ENCODE results near the gene ANKRD63. TPM values are rescaled to one million over a fixed set of nuclear protein-coding genes. Genes with fewer than 3 reads are reported as not detected.

ANKRD63 gene
- 0.17 TPM for total RNA-seq (2013)
- polyA plus RNA-seq: not detected
- 0.16 and 0.42 TPM in 2 replicates for polyA minus RNA-seq
- total RNA-seq: 0 to 0.45 (median 0.06) reads per million in 11 experiments

GRCh38 chr15:40282869-40283614 lies at the start of gene ANKRD63:
Gene ANKRD63, minus strand, starts transcription at chr15:40283064. Its CDS starts 478 bp downstream, at chr15:40282586.
- peaks cover 49% of the 10 kb centered on the region for H3K4me1 Mint-ChIP-seq
- no peak within 1 kb of the TSS for H3K27ac Mint-ChIP-seq
- H3K27me3 Mint-ChIP-seq (ENCODE audit: low read depth in 3 of 3): peaks cover 34 to 59% (median 38%) of the 10 kb centered on the region in 3 donors
- peak within 1 kb of the TSS; percentile 27 to 82 (median 49) for H3K4me3 ChIP-seq (replicated peaks in 1 of 3; ENCODE audit: low read depth in 2 of 3, low read length in 3 of 3)
- H3K4me2 ChIP-seq (replicated peaks; ENCODE audit: extremely low read depth, low read length, poor library complexity, severe bottlenecking): peak within 1 kb of the TSS; percentile 97
- peaks cover 49% of the 10 kb centered on the region for H4K20me1 ChIP-seq (ENCODE audit: insufficient read depth, low read length)
- peaks cover 9 to 33% of the 10 kb centered on the region in 2 donors for H3K27me3 ChIP-seq (ENCODE audit: control insufficient read depth in 2 of 2, insufficient read depth in 2 of 2, low read length in 2 of 2)
- peak within 1 kb of the TSS; percentile 73 to 84 for H3K4me3 Mint-ChIP-seq
- H3K36me3 Mint-ChIP-seq: peaks cover 25 to 42% of the 10 kb centered on the region in 2 donors
- intact Hi-C loops (cut with micrococcal nuclease): loop anchor here in 1 of 2 donors (5.0 kb wide), 1 partner anchor 54 kb away; no protein-coding TSS in a partner anchor
- H2AFZ ChIP-seq (ENCODE audit: insufficient read depth, low read depth, low read length, poor library complexity, severe bottlenecking): peak within 1 kb of the TSS; percentile 90
- no peaks in the 10 kb centered on the region for H3K79me2 ChIP-seq (ENCODE audit: insufficient read depth, low read length)
- H3K4me1 ChIP-seq (ENCODE audit: control insufficient read depth in 1 of 2, insufficient read depth in 2 of 2, low read length in 2 of 2): peaks cover 42 to 72% of the 10 kb centered on the region in 2 donors
- H3K36me3 ChIP-seq (replicated peaks in 1 of 2; ENCODE audit: control insufficient read depth in 1 of 2, insufficient read depth in 2 of 2, low read length in 2 of 2): peaks cover 19 to 33% of the 10 kb centered on the region in 2 donors
- WGBS (ENCODE audit: insufficient coverage): 2% methylated on average over 72 of the region's 76 CpGs
- no peak for DNase-seq
- H3K27ac ChIP-seq (ENCODE audit: low read depth in 1 of 2, low read length in 2 of 2): no peak within 1 kb of the TSS
- no peak for TF ChIP-seq CTCF (IDR thresholded peaks at IDR 0.05)
- H3K9ac ChIP-seq (ENCODE audit: insufficient read depth, low read length, poor library complexity, severe bottlenecking): peak within 1 kb of the TSS; percentile 30
- no peaks in the 10 kb centered on the region for H3K9me3 ChIP-seq (replicated peaks in 1 of 2; ENCODE audit: control insufficient read depth in 1 of 2, insufficient read depth in 1 of 2, low read length in 2 of 2)
- H3K9me3 Mint-ChIP-seq: peaks cover 0 to 10% (median 0%) of the 10 kb centered on the region in 7 donors

GRCh38 chr15:40332113-40332781 lies 49.4 kb upstream of the ANKRD63 start:
- H3K27ac ChIP-seq (ENCODE audit: low read depth in 1 of 2, low read length in 2 of 2): peak overlapping the region in 1 of 2 donors; percentile 96
- no peaks in the 10 kb centered on the region for H3K9me3 ChIP-seq (replicated peaks in 1 of 2; ENCODE audit: control insufficient read depth in 1 of 2, insufficient read depth in 1 of 2, low read length in 2 of 2)

More at GRCh38 chr15:40332113-40332781, 49.4 kb upstream of the ANKRD63 start:
- H3K79me2 ChIP-seq (ENCODE audit: insufficient read depth, low read length): peaks cover 16% of the 10 kb centered on the region
- H4K20me1 ChIP-seq (ENCODE audit: insufficient read depth, low read length): no peaks in the 10 kb centered on the region
- peaks cover 95% of the 10 kb centered on the region for H3K4me1 Mint-ChIP-seq
- H3K4me3 Mint-ChIP-seq: peak overlapping the region in 1 of 2 donors; percentile 56
- H2AFZ ChIP-seq (ENCODE audit: insufficient read depth, low read depth, low read length, poor library complexity, severe bottlenecking): no peak overlapping the region
- H3K27ac Mint-ChIP-seq: peak overlapping the region in 4 of 7 donors; percentile 58 to 97 (median 78)
- no peak overlapping the region for H3K9ac ChIP-seq (ENCODE audit: insufficient read depth, low read length, poor library complexity, severe bottlenecking)
- peaks cover 80 to 85% of the 10 kb centered on the region in 2 donors for H3K4me1 ChIP-seq (ENCODE audit: control insufficient read depth in 1 of 2, insufficient read depth in 2 of 2, low read length in 2 of 2)
- H3K4me3 ChIP-seq (replicated peaks in 1 of 3; ENCODE audit: low read depth in 2 of 3, low read length in 3 of 3): no peak overlapping the region
- H3K27me3 Mint-ChIP-seq (ENCODE audit: low read depth in 3 of 3): peaks cover 1 to 4% (median 3%) of the 10 kb centered on the region in 3 donors
- no peaks in the 10 kb centered on the region for H3K27me3 ChIP-seq (ENCODE audit: control insufficient read depth in 2 of 2, insufficient read depth in 2 of 2, low read length in 2 of 2)
- DNase-seq: no peak
- TF ChIP-seq CTCF (IDR thresholded peaks at IDR 0.05): no peak
- 21% methylated on average over 4 of the region's 8 CpGs for WGBS (ENCODE audit: insufficient coverage)
- peaks cover 0 to 1% (median 0%) of the 10 kb centered on the region in 7 donors for H3K9me3 Mint-ChIP-seq
- no peak overlapping the region for H3K4me2 ChIP-seq (replicated peaks; ENCODE audit: extremely low read depth, low read length, poor library complexity, severe bottlenecking)
- peaks cover 40 to 42% of the 10 kb centered on the region in 2 donors for H3K36me3 Mint-ChIP-seq
- intact Hi-C loops (cut with micrococcal nuclease): no loop called here
- H3K36me3 ChIP-seq (replicated peaks in 1 of 2; ENCODE audit: control insufficient read depth in 1 of 2, insufficient read depth in 2 of 2, low read length in 2 of 2): peaks cover 3 to 33% of the 10 kb centered on the region in 2 donors

Measured in CD14-positive monocyte (primary cell).